Umbilical cord (tissue), 2 donors: ENCODE measurements around the gene FFAR4. TPM values are rescaled to one million over a fixed set of nuclear protein-coding genes. Genes with fewer than 3 reads are reported as not detected.
"Not testable (repeated sequence)": the region's sequence is repeated elsewhere in the genome, so short reads cannot be mapped to it uniquely, and the experiment has no call there.

Source experiments
- DNase-seq: peaks from one replicate; pipeline ENCODE4 v3.0.0-alpha.2; 2015; ENCODE audit warnings: low spot score
- total RNA-seq: library from RNA; depleted of rRNA; stranded (reverse); fragments of >200 nt; gene quantifications from one replicate; pipeline ENCODE4 v1.2.3, GENCODE V29; 2014; ENCODE audit warnings: low replicate concordance; ENCODE audit not compliant: insufficient read depth

The FFAR4 gene
- 0.96 TPM for total RNA-seq

DNA sequence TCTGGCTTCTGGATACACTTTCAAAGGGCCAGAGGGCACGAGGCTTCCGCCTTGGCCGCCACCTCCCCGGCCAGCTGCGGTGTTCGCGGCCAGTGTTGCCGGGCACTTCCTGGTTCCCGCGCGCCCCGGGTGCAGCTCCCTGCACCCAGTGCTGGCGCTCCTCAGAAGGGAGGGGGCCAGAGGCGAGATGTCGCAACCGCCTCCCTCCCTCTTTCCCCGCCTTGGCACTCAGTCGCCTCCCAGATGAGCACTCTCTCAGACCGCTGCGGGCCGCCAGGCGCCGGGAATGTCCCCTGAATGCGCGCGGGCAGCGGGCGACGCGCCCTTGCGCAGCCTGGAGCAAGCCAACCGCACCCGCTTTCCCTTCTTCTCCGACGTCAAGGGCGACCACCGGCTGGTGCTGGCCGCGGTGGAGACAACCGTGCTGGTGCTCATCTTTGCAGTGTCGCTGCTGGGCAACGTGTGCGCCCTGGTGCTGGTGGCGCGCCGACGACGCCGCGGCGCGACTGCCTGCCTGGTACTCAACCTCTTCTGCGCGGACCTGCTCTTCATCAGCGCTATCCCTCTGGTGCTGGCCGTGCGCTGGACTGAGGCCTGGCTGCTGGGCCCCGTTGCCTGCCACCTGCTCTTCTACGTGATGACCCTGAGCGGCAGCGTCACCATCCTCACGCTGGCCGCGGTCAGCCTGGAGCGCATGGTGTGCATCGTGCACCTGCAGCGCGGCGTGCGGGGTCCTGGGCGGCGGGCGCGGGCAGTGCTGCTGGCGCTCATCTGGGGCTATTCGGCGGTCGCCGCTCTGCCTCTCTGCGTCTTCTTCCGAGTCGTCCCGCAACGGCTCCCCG is at the start of gene FFAR4:
Gene FFAR4 (plus strand): TSS at position 231 of the 842 bp plus-strand sequence. CDS start 56 bp downstream, at position 287.
- no peak for DNase-seq

DNA sequence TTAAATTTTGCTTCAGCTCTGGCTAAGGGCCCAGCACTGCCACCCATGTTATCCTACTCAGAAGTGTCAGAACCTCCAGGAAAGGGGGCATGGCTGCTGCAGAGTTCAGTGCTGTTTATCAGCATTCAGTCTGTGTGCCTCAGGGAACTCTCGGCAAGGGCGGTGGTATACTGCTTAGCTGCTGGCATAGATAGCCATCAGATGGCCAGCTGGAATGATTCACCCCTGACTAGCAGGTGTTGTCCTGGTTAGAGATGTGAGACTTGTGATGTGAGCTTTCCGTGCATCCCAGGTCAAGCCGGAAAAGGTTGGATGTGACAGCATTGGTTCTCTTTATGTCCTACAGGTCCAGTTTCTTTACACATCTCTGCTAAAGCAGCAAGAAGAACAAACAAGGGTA is 47.9 kb upstream of the FFAR4 start:
- no peak for DNase-seq

DNA sequence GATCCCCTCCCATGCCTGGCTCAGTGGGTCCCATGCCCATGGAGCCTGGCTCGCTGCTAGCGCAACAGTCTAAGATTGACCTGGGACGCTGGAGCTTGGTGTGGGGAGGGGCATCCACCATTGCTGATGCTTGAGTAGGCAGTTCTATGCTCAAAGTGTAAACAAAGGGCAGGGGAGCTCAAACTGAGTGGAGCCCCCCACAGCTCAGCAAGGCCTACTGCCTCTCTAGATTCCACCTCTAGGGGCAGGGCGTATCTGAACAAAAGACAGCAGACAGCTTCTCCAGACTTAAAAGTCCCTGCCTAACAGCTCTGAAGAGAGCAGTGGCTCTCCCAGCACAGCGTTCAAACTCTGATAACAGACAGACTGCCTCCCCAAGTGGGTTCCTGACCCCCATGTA is 31.2 kb upstream of the FFAR4 start:
- no peak for DNase-seq

DNA sequence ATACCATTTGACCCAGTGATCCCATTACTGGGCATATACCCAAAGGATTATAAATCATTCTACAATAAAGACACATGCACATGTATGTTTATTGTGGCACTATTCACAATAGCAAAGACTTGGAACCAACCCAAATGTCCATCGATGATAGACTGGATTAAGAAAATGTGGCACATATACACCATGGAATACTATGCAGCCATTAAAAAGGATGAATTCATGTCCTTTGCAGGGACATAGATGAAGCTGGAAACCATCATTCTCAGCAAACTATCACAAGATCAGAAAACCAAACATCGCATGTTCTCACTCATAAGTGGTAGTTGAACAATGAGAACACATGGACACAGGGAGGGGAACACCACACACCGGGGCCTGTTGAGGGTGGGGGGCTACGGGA is 25.6 kb upstream of the FFAR4 start:
- not testable (repeated sequence) for DNase-seq

DNA sequence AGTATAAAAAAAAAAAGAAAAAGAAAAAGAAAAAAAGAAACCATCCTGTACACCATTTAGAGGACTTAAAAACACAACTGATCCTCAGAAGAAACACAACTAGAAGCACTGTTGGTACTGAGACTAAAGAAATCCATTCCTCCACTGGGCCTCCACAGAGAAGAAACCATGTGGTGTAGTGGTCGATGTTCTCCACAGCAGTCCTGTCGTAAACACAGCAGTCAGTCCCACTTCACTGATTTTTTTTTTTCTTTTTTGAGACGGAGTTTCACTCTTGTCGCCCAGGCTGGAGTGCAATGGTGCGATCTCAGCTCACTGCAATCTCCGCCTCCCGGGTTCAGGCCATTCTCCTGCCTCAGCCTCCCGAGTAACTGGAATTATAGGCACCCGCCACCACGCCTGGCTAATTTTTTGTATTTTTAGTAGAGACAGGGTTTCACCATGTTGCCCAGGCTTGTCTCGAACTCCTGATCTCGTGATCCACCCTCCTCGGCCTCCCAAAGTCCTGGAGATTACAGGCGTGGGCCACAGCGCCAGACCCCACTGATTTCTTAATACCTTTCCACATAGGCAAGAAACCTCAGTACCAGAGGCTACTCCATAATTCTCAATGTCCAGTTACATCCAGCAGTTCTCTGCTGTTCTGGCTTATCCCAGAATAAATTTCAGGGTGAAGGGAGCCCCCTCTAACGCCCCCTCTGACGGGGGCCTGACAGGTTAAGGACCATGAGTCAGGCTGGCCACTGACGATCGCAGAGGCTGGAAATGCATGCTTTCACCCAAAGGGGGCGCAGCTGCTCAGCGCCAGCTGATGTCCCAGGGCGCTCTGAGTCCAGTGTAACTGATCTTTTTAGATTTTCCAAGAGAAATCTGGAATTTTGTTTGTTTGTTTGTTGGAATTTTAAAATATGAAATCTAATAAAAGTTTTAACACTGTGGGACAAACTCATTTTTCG is 24.8 kb upstream of the FFAR4 start:
- peak; percentile 50 for DNase-seq

DNA sequence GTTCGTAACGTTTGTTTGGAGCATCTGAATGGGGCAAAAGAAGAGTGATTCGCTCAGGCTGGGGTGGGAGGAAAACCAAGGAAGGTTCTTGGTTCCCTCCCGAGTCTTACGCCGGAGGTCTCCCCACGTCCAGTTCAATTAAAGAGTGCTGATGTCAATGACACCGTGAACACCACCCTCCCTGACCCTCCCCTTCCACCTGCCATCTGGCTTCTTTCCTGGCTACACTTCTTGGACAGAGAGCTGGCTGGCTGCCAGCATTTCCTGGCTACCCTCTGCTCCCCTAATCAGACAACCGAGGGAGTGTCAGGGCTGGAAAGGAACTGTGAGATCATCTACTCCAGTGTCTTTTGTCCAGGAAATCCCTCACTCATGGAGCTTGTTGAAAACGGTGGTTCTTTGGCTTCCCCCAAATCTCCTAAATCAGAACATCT is 24.1 kb upstream of the FFAR4 start:
- DNase-seq = peak; percentile 56

DNA sequence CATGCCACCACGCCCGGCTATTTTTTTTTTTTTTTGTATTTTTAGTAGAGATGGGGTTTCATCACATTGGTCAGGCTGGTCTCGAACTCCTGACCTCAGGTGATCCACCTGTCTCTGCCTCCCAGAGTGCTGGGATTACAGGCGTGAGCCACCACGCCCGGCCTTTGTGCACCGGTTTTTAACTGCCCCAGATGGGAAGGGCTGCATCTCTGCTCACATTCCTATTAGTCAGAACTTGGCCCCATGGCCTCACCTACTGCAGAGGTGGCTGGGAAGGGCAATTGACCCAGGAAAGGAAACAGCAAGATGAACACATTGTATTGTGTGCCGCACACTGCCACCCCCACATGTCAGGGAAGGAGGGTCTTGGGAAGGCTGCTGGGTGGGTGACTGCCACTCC is 19.5 kb upstream of the FFAR4 start:
- DNase-seq = not testable (repeated sequence)

DNA sequence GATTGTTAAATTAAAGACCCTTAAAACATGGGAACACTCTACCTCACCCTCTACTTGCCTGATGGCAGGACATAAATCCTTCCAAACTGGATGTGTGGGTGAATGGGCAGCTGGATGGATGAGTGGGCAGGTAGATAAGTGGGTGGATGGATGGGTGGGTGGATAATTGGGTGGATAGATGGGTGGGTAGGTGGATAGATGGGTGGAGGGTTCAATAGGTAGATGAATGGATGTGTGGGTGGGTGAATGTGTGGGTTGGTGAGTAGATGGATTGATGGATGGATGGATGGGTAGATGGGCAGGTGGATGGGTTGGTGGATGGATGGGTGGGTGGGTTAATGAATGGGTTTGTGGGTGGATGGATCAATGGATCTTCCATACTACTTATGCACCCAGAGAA is 18.9 kb upstream of the FFAR4 start:
- DNase-seq = no peak

DNA sequence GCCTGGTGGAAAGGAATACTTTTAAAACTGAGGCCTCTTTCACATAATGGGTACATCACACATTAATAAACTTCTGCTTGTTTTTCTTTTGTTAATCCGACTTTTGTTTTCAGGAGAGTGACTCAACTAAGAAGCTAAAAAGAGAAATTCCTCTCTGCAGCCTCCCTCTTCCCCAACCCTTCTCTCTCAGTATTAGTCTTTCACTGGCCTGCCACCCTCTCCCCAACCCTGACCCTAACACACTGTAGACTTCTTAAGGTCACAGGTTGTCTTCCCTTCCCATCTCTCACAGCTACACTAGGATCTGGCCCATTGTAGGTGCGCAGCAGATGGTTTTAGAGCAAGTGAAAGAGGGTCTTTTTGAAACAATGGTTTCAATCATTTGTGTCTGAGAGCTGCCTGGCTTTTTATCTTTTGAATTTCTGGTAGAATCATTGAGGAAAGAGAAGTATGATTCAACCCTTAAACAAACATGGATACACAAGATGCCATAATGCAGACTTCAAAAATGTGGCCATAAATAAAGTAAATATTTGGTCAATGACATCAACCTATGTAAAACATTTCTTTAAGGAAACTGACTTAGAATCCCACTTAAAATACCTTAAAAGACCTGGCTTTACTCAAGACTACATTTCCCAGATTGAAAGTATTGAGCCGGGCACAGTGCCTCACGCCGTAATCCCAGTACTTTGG is 17.9 kb upstream of the FFAR4 start:
- no peak for DNase-seq

DNA sequence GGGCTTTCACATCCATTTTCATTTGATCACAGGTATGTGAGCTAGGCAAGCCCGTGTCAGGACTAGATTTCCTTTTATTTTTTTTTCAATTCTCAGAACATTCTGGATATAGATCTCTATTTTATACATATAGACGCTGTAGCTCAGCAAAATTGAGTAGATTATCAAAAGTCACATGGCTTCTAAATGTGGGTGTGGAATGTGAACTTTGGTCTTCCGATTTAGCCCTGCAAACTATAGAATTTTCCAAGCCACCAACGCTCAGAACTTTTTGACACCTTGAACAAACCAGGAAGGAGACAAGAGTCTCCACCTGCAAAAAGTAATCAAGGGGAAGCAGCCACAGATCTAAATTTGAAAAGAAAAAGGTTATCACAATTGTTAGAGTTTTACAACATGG is 15.9 kb upstream of the FFAR4 start:
- no peak for DNase-seq

DNA sequence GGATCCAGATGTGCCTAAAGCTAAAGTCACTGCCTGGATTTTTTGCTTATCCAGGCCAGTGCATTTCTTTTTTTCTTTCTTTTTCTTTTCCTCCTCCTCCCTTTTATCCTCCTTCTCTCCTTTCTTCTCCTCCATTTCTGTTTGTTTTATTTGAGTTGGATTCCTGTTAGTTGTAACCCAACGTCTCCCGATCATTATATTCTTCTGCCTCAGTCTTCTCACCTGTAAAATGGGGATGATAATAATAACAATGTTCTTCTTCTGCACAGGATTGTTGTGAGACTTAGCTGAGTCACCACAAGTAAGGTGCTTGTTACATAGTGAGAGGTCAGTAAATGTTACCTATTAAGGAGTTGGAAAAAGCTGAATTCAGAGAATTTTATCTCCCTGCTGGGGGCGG is 13.7 kb upstream of the FFAR4 start:
- DNase-seq = no peak

DNA sequence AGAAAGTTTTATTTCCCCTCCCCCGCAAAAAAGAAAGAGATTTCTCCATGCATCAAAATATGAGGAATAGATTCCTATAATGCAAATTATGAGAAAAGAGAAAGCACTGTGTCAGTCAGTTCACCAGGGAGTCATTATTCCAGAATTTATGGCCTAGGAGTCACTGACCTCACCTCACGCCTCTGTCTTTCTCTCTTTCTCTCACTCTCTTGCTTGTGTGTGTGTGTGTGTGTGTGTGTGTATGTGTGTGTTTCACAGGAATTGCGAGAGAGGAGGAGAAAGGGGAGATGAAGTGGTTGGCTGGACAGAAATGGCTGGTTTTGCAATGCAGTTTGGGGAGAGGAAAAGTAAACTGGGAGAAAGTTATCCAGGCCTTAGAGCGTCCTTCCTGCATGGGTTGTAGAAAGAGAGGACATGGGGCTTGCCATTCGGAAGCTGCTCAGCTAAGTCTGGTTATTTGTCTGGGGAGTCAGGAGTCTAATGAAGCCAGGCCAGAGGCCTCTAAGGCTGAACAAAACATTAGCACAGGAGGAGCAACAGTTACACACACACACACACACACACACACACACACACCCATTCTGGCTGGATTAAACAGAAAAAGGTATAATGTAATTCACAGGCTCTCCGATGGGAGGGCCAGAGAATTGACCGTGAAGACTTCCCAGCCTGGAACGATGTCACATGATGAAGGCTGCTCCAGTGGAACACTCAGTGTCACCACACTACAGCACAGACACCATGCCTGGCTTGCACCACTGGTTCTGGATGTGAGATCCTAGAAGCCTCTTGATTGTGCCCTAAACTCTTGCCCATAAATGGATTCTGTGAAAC is 12.8 kb upstream of the FFAR4 start:
- DNase-seq = no peak

DNA sequence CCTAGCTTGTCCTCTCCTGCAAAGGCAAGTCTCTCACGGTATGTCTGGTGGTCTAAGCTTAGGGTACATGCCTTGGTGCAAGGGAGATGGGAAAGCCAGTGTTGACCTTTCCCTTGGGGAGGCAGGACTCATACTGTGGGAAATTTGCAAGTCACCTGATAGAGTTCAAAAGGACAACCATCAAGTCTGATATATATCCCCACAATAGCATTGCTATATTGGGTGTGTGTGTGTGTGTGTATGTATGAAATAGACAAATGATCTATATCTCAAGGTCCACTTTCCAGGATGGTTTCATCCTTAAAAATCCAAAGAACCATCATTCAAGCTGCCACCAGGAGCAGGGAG is 12.2 kb upstream of the FFAR4 start:
- no peak for DNase-seq

DNA sequence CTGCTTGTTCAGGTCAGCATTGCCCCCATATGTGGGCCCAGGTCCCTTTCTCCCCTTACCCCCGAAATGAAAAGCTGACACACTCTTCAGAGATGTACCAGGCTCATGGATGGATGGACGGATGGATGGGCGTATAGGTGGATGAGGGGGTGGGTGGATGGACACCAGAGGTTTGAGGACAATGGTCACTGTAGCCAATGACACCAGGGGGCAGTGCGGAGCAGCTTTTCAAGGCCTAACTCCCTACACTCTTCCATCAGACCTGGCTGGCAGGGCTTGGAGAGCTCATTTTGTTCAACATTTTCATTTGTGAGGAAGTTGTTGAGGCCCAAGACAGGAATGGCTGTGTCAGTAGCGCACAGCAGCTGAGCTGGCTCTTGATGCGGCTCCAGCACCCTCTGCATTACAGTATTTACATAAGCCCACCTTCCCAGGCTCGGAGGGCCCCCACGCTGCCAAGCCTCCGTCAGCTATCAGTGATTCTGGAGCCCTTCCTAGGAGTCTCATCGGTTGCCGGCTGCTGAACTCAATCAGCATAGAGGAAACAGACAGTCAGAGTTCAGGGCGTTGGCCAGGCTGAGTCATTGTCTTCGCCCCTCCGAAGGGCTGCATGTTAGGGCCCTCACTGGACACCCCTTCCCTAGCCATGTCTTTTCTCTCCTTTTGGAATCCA is 11.6 kb upstream of the FFAR4 start:
- DNase-seq = peak; percentile 80

DNA sequence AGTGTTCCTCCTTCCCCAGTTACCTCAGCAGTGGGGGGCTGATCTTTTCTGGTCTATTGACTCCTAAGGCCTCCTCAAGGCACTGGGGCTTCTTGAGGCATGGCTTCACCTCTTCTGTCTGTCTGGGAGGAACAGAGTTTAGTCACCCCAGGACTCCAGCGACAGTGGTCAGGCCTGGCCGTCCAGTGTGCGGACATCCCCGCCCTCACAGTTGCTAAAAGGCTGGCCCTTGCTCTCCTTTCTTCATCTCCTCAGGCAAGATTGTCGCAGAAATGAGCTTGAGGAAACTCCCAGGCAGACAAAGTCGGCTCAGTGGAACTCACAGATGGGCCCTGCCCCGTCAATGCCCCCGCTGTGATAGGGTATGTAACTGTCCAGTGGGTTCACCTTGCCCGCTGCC is 7.0 kb upstream of the FFAR4 start:
- no peak for DNase-seq

DNA sequence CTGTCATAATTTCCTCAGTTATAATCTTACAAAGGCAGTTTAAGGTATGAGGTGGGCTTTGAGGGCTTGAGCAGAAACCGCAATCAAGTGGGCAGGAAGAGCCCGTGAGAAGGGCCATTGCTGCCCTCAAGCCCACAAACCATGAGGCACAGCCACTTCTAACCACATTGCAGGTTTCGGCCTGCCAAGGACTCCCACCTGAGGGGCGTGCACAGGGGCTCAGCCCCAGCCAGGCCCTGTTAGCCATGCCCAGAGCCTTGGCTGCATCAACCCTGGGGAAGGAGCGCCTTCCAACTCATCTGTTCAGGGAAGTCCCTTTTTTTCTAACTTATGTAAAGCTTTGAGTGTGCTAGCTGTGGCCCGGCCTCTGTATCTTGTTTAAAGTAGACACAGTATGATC is 5.9 kb upstream of the FFAR4 start:
- DNase-seq = no peak

DNA sequence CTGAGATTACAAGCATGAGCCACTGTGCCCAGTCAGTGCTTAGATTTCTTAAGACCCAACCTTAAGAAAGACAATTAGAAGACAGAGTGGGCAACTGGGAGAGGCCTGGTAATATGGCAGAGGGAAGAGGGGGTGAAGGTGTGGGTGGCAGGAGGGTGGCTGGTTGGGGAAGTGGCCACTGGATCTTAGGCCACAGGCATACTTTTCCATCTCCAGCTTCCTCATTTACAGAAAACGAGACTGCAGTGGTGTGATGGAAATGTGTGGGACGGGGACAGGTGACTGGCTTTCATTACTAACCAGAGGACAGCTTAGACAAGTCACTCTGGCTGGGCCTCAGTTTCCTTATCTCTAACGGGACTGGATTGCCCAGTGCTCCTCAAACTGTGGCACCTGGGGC is 1.0 kb upstream of the FFAR4 start:
- no peak for DNase-seq

DNA sequence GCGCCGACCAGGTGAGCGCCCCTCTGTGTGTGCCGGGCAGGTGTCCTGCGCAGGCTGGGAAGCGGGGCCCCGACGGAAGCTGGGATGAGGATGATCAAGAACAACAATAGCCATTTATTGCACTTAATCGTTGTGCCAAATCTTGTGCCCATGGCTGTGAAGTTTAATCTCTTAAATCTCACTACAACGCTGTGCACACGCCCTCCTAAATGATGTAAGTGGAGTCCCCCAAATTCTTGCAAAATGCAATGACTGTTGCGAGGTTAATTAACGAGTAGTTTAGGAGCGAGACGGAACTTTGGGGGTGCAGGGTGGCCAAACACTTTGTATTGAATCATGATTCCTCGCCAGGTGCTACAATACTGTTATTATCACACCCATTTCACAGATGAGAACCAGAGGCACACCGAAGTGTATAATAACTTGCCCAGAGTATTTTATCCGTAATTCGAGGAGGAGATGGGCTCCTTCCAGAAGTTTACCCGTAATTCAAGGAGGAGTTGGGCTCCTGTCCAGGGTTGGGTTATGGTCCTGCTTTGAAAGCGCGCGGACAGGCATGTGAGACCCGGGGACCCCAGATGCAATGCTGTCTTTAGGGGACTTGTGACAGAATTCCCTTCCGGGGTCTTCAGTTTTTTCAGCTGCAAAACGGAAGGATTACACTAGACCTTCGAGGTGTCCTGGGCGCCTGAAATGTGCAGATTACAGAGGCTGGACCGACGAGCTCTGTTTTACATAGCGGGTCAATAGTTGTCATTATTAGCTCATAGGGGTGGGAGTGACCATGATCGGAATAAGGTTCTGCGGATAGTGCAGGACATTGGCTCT is 1.0 kb downstream of the FFAR4 start:
- DNase-seq = no peak

DNA sequence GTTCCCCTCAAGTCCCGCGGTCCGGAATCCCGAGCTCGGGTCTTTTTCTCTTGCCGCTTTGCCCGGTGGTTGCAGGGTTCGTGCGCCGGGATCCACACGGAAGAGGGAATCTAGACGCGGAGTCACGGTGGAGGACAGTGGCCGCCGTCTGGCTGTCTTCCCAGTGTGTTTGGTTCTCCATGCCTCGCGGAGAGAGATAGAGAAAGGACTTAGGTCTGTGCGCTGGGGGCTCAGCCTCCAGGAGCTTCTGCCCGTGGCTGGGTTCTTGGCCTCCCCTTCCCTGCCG is 1.6 kb downstream of the FFAR4 start:
- DNase-seq = no peak

DNA sequence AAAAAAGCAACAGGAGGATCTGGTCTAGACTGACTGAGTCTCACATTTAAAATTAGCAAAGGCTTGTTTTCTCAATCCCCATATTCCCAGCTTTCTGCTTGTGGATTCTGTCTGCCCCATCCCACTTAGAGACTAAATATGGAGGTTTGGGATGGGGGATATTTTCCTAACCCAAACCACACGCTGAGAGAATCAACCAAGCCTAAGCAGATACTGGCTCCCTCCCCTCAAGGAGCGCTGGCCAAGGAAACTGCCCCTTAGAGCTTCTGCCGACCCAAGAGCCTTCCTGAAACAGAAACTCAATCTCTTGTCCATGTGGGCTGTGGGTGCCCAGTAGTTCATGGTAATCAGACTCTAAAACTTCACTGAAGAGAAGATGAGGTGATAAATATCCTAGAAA is 3.9 kb downstream of the FFAR4 start:
- no peak for DNase-seq
